ENCODE results near the gene PLXNB3.

PLXNB3 gene

DNA sequence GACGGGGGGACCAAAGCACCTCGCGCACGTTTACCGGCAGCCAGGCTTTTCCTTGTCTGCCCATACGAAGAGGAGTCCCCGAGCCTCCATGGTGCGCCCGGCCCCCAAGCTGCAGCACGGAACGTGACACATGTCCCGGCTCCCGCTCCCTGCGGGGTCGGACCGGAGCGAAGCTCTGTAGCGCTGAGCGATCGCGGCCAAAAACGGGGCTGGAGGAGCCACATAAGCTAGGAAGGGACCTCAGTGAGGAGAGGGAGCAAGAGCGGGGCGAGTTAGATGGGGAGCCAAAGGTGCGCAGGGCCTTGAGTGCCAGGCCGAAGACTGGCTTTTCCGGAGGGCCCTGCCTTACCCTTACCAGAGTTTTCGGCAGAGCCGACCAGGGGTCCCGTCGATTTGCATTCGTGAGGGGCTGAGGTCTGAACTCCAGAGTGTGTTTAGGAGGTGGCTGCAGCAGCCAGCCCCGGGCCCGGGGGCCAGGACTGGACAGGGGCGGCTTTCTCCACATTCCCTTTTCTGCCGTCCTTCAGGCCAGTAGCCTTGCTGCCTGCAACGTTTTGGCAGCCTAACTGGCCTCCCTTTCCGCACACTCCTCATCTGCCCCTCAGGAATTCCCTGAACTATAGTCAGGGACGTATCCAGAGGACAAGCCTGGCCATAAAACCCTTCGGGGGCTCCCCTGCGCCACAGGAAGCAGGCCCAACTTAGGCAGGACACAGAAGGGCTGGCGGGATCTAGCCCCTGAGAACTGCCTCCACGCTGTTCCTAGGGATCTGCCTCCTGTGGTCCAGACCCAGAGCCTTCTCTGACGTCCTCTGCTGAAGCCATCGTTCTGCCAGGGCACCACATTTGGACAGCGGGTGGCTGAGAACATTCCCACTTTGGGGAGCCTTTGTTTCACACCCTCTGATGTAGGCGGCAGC, 31.1 kb downstream of the PLXNB3 start (continued):
- TF ChIP-seq ATF2 (tag by site-specific recombination; IDR thresholded peaks at IDR 0.05; ENCODE audit: low read depth): no peak
- no peak for TF ChIP-seq MZF1 (tag by site-specific recombination; IDR thresholded peaks at IDR 0.05; ENCODE audit: borderline replicate concordance)

DNA sequence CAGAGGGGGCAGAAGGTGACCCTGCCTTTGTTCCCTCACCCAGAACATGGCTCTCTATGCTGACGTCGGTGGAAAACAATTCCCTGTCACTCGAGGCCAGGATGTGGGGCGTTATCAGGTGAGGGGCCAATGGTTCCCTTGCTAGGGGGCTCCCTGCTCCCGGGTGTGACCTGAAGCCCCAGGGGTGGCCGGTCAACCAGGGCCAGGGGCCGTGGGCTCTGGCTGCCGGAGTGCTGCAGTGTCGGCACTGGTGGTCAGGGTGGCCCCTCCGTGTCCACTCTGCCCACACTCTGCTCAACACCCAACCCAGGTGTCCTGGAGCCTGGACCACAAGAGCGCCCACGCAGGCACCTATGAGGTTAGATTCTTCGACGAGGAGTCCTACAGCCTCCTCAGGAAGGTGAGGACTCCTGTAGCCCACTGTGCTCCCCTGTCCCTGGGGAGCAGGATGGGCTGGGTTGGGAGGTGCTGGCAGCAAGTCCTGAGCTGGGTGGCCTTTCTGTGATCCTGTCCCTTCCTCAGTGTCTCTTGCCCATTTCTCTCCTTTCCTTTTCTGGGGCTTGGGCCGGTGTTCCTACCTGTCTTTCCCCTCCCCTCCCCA, 33.5 kb downstream of the PLXNB3 start:
- CTCF ChIA-PET: no interaction called here
- Histone ChIP-seq H3K27ac (ENCODE audit: extremely low read depth, low read depth, low read length) (no peak overlapping the region), H3K4me3 (ENCODE audit: low read depth, low read length) (no peak overlapping the region), H3K9me3 (ENCODE audit: control insufficient read depth, insufficient read depth, low read depth, low read length) (no peaks in the 10 kb centered on the region), H3K4me1 (ENCODE audit: control insufficient read depth, insufficient read depth, low read length) (no peaks in the 10 kb centered on the region), H3K36me3 (ENCODE audit: control insufficient read depth in 2 of 2, insufficient read depth in 1 of 2, low read length in 2 of 2) (peaks cover 5 to 42% of the 10 kb centered on the region in 2 experiments; a peak in 2 of 3 replicates)
- POLR2A ChIA-PET: no interaction called here
- no peak for TF ChIP-seq ZNF274 (IDR thresholded peaks at IDR 0.05; ENCODE audit: low read length)
- peak; percentile 95 for TF ChIP-seq ZNF274 (tag by site-specific recombination; IDR thresholded peaks at IDR 0.05; ENCODE audit: borderline replicate concordance)
- no peak for TF ChIP-seq ZNF549 (tag by site-specific recombination; IDR thresholded peaks at IDR 0.05)

GRCh38 chrX:153799326-153799725, 35.3 kb downstream of the PLXNB3 start:
- no peak overlapping the region for H3K27ac ChIP-seq (ENCODE audit: extremely low read depth, low read depth, low read length)
- H3K9me3 ChIP-seq (ENCODE audit: control insufficient read depth, insufficient read depth, low read depth, low read length): no peaks in the 10 kb centered on the region
- CTCF ChIA-PET: interaction anchor here (0.7 to 1.0 kb wide), 2 partner anchors 154 to 260 kb away, joined by 3 read pairs; no protein-coding TSS in a partner anchor
- no peaks in the 10 kb centered on the region for H3K4me1 ChIP-seq (ENCODE audit: control insufficient read depth, insufficient read depth, low read length)
- peaks cover 5 to 40% of the 10 kb centered on the region in 2 experiments; a peak in 2 of 3 replicates for H3K36me3 ChIP-seq (ENCODE audit: control insufficient read depth in 2 of 2, insufficient read depth in 1 of 2, low read length in 2 of 2)
- TF ChIP-seq, protein P1, sequence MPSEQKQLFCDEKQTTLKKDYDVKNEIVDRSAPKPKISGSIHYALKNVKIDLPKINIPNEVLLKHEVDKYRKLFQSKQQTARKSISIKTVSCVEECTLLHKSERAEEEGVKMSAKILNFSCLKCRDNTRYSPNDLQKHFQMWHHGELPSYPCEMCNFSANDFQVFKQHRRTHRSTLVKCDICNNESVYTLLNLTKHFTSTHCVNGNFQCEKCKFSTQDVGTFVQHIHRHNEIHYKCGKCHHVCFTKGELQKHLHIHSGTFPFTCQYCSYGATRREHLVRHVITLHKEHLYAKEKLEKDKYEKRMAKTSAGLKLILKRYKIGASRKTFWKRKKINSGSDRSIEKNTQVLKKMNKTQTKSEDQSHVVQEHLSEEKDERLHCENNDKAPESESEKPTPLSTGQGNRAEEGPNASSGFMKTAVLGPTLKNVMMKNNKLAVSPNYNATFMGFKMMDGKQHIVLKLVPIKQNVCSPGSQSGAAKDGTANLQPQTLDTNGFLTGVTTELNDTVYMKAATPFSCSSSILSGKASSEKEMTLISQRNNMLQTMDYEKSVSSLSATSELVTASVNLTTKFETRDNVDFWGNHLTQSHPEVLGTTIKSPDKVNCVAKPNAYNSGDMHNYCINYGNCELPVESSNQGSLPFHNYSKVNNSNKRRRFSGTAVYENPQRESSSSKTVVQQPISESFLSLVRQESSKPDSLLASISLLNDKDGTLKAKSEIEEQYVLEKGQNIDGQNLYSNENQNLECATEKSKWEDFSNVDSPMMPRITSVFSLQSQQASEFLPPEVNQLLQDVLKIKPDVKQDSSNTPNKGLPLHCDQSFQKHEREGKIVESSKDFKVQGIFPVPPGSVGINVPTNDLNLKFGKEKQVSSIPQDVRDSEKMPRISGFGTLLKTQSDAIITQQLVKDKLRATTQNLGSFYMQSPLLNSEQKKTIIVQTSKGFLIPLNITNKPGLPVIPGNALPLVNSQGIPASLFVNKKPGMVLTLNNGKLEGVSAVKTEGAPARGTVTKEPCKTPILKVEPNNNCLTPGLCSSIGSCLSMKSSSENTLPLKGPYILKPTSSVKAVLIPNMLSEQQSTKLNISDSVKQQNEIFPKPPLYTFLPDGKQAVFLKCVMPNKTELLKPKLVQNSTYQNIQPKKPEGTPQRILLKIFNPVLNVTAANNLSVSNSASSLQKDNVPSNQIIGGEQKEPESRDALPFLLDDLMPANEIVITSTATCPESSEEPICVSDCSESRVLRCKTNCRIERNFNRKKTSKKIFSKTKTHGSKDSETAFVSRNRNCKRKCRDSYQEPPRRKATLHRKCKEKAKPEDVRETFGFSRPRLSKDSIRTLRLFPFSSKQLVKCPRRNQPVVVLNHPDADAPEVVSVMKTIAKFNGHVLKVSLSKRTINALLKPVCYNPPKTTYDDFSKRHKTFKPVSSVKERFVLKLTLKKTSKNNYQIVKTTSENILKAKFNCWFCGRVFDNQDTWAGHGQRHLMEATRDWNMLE (tag by site-specific recombination; conservative IDR thresholded peaks at IDR 0.05; ENCODE audit: low read depth): no peak
- TF ChIP-seq ZNF311 (tag by site-specific recombination; IDR thresholded peaks at IDR 0.05; ENCODE audit: borderline replicate concordance) (no peak), OVOL3 (tag by site-specific recombination; IDR thresholded peaks at IDR 0.05) (no peak), ZNF155 (tag by site-specific recombination; IDR thresholded peaks at IDR 0.05) (no peak), ZNF600 (tag by site-specific recombination; IDR thresholded peaks at IDR 0.05) (no peak), ZNF169 (tag by site-specific recombination; IDR thresholded peaks at IDR 0.05) (no peak), ZNF335 (tag by site-specific recombination; conservative IDR thresholded peaks at IDR 0.05) (no peak), ZNF621 (tag by site-specific recombination; IDR thresholded peaks at IDR 0.05) (no peak), KLF9 (tag by site-specific recombination; IDR thresholded peaks at IDR 0.05; ENCODE audit: low read depth) (no peak), ZNF510 (tag by site-specific recombination; IDR thresholded peaks at IDR 0.05; ENCODE audit: insufficient replicate concordance) (no peak)
- TF ChIP-seq, protein P2, sequence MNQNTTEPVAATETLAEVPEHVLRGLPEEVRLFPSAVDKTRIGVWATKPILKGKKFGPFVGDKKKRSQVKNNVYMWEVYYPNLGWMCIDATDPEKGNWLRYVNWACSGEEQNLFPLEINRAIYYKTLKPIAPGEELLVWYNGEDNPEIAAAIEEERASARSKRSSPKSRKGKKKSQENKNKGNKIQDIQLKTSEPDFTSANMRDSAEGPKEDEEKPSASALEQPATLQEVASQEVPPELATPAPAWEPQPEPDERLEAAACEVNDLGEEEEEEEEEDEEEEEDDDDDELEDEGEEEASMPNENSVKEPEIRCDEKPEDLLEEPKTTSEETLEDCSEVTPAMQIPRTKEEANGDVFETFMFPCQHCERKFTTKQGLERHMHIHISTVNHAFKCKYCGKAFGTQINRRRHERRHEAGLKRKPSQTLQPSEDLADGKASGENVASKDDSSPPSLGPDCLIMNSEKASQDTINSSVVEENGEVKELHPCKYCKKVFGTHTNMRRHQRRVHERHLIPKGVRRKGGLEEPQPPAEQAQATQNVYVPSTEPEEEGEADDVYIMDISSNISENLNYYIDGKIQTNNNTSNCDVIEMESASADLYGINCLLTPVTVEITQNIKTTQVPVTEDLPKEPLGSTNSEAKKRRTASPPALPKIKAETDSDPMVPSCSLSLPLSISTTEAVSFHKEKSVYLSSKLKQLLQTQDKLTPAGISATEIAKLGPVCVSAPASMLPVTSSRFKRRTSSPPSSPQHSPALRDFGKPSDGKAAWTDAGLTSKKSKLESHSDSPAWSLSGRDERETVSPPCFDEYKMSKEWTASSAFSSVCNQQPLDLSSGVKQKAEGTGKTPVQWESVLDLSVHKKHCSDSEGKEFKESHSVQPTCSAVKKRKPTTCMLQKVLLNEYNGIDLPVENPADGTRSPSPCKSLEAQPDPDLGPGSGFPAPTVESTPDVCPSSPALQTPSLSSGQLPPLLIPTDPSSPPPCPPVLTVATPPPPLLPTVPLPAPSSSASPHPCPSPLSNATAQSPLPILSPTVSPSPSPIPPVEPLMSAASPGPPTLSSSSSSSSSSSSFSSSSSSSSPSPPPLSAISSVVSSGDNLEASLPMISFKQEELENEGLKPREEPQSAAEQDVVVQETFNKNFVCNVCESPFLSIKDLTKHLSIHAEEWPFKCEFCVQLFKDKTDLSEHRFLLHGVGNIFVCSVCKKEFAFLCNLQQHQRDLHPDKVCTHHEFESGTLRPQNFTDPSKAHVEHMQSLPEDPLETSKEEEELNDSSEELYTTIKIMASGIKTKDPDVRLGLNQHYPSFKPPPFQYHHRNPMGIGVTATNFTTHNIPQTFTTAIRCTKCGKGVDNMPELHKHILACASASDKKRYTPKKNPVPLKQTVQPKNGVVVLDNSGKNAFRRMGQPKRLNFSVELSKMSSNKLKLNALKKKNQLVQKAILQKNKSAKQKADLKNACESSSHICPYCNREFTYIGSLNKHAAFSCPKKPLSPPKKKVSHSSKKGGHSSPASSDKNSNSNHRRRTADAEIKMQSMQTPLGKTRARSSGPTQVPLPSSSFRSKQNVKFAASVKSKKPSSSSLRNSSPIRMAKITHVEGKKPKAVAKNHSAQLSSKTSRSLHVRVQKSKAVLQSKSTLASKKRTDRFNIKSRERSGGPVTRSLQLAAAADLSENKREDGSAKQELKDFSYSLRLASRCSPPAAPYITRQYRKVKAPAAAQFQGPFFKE (tag by site-specific recombination; IDR thresholded peaks at IDR 0.05; ENCODE audit: borderline replicate concordance): no peak
- H3K4me3 ChIP-seq (ENCODE audit: low read depth, low read length): no peak overlapping the region
- POLR2A ChIA-PET: no interaction called here
